GM12878 (cell line): ENCODE results near the gene TEC.

Experiments
- BHLHE40 ChIP-seq, 2 experiments: fragments of 450-650 bp in 1 of 2; IDR thresholded peaks; 2 replicates each; pipeline ENCODE4 v1.6.1; 2011 to 2017; ENCODE audit warnings: low read depth in 2 of 2, borderline replicate concordance in 1 of 2, improper control_type of control experiment in 1 of 2, low read length in 1 of 2, mild to moderate bottlenecking in 1 of 2
- EGR1 ChIP-seq, 2 experiments: IDR thresholded peaks; 1 replicate in 1 of 2; 2 replicates in 1 of 2; pipeline ENCODE4 v1.6.1; 2011 to 2012; ENCODE audit warnings: low read depth in 2 of 2, low read length in 2 of 2, borderline replicate concordance in 1 of 2, mild to moderate bottlenecking in 1 of 2, moderate library complexity in 1 of 2
- FOS ChIP-seq: IDR thresholded peaks from 3 replicates; pipeline ENCODE4 v1.6.1; 2011; ENCODE audit warnings: borderline replicate concordance; ENCODE audit not compliant: insufficient read length; ENCODE audit errors: extremely low read depth
- FOXK2 ChIP-seq: fragments of 450-650 bp; IDR thresholded peaks from 2 replicates; pipeline ENCODE4 v1.6.1; 2017; ENCODE audit warnings: mild to moderate bottlenecking, moderate library complexity
- MTA3 ChIP-seq: IDR thresholded peaks from 2 replicates; pipeline ENCODE4 v1.6.1; 2012; ENCODE audit warnings: low read length, inconsistent platforms, borderline replicate concordance
- NFYB ChIP-seq: IDR thresholded peaks from 2 replicates; pipeline ENCODE4 v1.6.1; 2011; ENCODE audit warnings: low read depth, mild to moderate bottlenecking, low read length, improper control_type of control experiment, moderate library complexity; ENCODE audit not compliant: insufficient read depth
- NR2C2 ChIP-seq: IDR thresholded peaks from 2 replicates; pipeline ENCODE4 v1.6.1; 2011; ENCODE audit warnings: borderline replicate concordance, low read depth; ENCODE audit not compliant: control insufficient read depth, insufficient read length
- POLR2A ChIP-seq: IDR thresholded peaks from 2 replicates; pipeline ENCODE4 v1.6.1; 2011; ENCODE audit warnings: low read depth, mild to moderate bottlenecking, low read length
- POLR2AphosphoS5 ChIP-seq: IDR thresholded peaks from 2 replicates; pipeline ENCODE4 v1.6.1; 2011; ENCODE audit warnings: mild to moderate bottlenecking, low read length, inconsistent platforms
- SREBF2 ChIP-seq: IDR thresholded peaks from 2 replicates; pipeline ENCODE4 v1.6.1; 2012; ENCODE audit warnings: mild to moderate bottlenecking, low read length
- STAT3 ChIP-seq: IDR thresholded peaks from 2 replicates; pipeline ENCODE4 v1.6.1; 2011; ENCODE audit warnings: low read depth, low read length, improper control_type of control experiment
- TAF1 ChIP-seq: IDR thresholded peaks from 2 replicates; pipeline ENCODE4 v1.6.1; 2011; ENCODE audit warnings: mild to moderate bottlenecking, low read depth, low read length, borderline replicate concordance
- ZNF274 ChIP-seq: IDR thresholded peaks from one replicate; pipeline ENCODE4 v1.8.0; 2011; ENCODE audit not compliant: insufficient read length, insufficient read depth
- TF ChIP-seq, protein P1 (sequence below), 3 experiments: IDR thresholded peaks in 2 of 3; conservative IDR thresholded peaks in 1 of 3; 2 replicates each; pipeline ENCODE4 v1.5.1; 2011; ENCODE audit warnings: low read depth in 3 of 3, low read length in 3 of 3, mild to moderate bottlenecking in 3 of 3, control low read depth in 2 of 3, moderate library complexity in 2 of 3, inconsistent platforms in 1 of 3, mixed read lengths in 1 of 3; ENCODE audit not compliant: control insufficient read depth in 2 of 3, insufficient read depth in 1 of 3; ENCODE audit errors: extremely low read depth in 1 of 3

DNA sequence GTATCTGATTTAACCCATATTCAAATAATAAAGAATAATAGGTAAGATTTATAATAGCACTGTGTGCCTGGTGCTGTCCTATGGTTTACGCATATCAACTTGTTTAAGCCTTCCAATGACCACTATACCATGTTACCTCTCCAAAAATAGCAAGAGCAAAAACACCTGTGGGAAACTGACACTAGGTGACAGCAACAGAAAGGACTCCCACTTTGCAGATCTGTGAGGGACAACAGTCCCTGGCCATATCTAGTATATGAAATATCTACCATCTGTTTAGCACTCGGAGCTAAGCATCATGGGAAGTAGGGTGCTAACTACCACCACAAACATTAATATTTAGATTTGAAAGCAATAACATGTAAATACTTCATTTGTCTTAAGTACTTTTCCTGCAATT, 79.9 kb downstream of the TEC start:
- TF ChIP-seq NR2C2 (no peak), STAT3 (no peak), NFYB (no peak), FOXK2 (no peak), TAF1 (no peak), POLR2AphosphoS5 (no peak), ZNF274 (no peak), MTA3 (no peak), EGR1 (IDR thresholded peaks at IDR 0.05; ENCODE audit: borderline replicate concordance in 1 of 2, low read depth in 2 of 2, low read length in 2 of 2) (no peak), SREBF2 (no peak), FOS (no peak), BHLHE40 (IDR thresholded peaks at IDR 0.05; ENCODE audit: borderline replicate concordance in 1 of 2, low read depth in 2 of 2, low read length in 1 of 2) (no peak), POLR2A (no peak)
- TF ChIP-seq, protein P1, sequence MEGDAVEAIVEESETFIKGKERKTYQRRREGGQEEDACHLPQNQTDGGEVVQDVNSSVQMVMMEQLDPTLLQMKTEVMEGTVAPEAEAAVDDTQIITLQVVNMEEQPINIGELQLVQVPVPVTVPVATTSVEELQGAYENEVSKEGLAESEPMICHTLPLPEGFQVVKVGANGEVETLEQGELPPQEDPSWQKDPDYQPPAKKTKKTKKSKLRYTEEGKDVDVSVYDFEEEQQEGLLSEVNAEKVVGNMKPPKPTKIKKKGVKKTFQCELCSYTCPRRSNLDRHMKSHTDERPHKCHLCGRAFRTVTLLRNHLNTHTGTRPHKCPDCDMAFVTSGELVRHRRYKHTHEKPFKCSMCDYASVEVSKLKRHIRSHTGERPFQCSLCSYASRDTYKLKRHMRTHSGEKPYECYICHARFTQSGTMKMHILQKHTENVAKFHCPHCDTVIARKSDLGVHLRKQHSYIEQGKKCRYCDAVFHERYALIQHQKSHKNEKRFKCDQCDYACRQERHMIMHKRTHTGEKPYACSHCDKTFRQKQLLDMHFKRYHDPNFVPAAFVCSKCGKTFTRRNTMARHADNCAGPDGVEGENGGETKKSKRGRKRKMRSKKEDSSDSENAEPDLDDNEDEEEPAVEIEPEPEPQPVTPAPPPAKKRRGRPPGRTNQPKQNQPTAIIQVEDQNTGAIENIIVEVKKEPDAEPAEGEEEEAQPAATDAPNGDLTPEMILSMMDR (IDR thresholded peaks at IDR 0.05 in 2 of 3, conservative IDR thresholded peaks at IDR 0.05 in 1 of 3; ENCODE audit: control insufficient read depth in 2 of 3, extremely low read depth in 1 of 3, insufficient read depth in 1 of 3, low read depth in 3 of 3, low read length in 3 of 3): peak in 2 of 3 experiments; percentile 10 to 63; a peak in 3 of 6 replicates
